WTC11 (cell line): Measurements from ENCODE around the gene CACTIN. TPM values are rescaled to one million over a fixed set of nuclear protein-coding genes. Genes with fewer than 3 reads are reported as not detected.
"Not testable (repeated sequence)": the region's sequence is repeated elsewhere in the genome, so short reads cannot be mapped to it uniquely, and the experiment has no call there.

ENCODE experiments used
- ATAC-seq: fragments of 200-7000 bp; cut with Tn5 transposase; 2 replicates; pipeline ENCODE4 v1.10.0; 2021; ENCODE audit warnings: mild to moderate bottlenecking, moderate library complexity
- CTCF ChIA-PET: fragments of 300-600 bp; sonication (Branson Sonifier 250); formaldehyde crosslinking; loops from one replicate; lab custom pipeline; 2021; ENCODE audit warnings: antibody characterized with exemption; lab: Charles Lee
- POLR2A ChIA-PET: fragments of 350-600 bp; sonication (Branson Sonifier 250); formaldehyde crosslinking; loops from one replicate; lab custom pipeline; 2021; ENCODE audit warnings: antibody characterized with exemption; lab: Charles Lee
- DNase-seq: peaks from one replicate; pipeline ENCODE4 v3.0.0; 2021; ENCODE audit warnings: low spot score
- H3K27ac Mint-ChIP-seq: 2 replicates; pipeline ENCODE4 v1.8.0; 2021; ENCODE audit warnings: mixed read lengths
- H3K27me3 Mint-ChIP-seq: 2 replicates; pipeline ENCODE4 v1.8.0; 2021; ENCODE audit warnings: low read depth, mild to moderate bottlenecking, moderate library complexity, mixed read lengths
- H3K36me3 Mint-ChIP-seq: 2 replicates; pipeline ENCODE4 v1.8.0; 2021; ENCODE audit warnings: mixed read lengths
- H3K4me1 Mint-ChIP-seq: 2 replicates; pipeline ENCODE4 v1.8.0; 2022; ENCODE audit warnings: mixed read lengths
- H3K4me3 Mint-ChIP-seq: 2 replicates; pipeline ENCODE4 v1.8.0; 2021; ENCODE audit warnings: mild to moderate bottlenecking, moderate library complexity, mixed read lengths
- H3K9me3 Mint-ChIP-seq: 2 replicates; pipeline ENCODE4 v1.8.0; 2021; ENCODE audit warnings: mixed read lengths
- ATF1 ChIP-seq: sonication (generic); formaldehyde crosslinking; IDR thresholded peaks from 2 replicates; pipeline ENCODE4 v1.8.1; 2023; ENCODE audit warnings: mild to moderate bottlenecking, moderate library complexity, missing genetic modification reagents
- CBFB ChIP-seq: sonication (generic); formaldehyde crosslinking; IDR thresholded peaks from 2 replicates; pipeline ENCODE4 v1.8.1; 2022; ENCODE audit warnings: mild to moderate bottlenecking, low read depth, missing genetic modification reagents
- ESRRA ChIP-seq: sonication (generic); formaldehyde crosslinking; IDR thresholded peaks from 2 replicates; pipeline ENCODE4 v1.8.1; 2022; ENCODE audit warnings: mild to moderate bottlenecking, missing genetic modification reagents, borderline replicate concordance
- FOXK1 ChIP-seq: sonication (generic); formaldehyde crosslinking; IDR thresholded peaks from 2 replicates; pipeline ENCODE4 v1.8.0; 2022; ENCODE audit warnings: mild to moderate bottlenecking, moderate library complexity, missing genetic modification reagents
- GABPB1 ChIP-seq: sonication (generic); formaldehyde crosslinking; IDR thresholded peaks from 2 replicates; pipeline ENCODE4 v1.8.1; 2023; ENCODE audit warnings: mild to moderate bottlenecking, missing genetic modification reagents
- IRF2 ChIP-seq: sonication (generic); formaldehyde crosslinking; IDR thresholded peaks from 2 replicates; pipeline ENCODE4 v1.8.0; 2022; ENCODE audit warnings: low read depth, missing genetic modification reagents, borderline replicate concordance
- JAZF1 ChIP-seq: fragments of 250-450 bp; sonication (Bioruptor Pico); IDR thresholded peaks from 2 replicates; pipeline ENCODE4 v1.9.0; 2021; ENCODE audit warnings: moderate library complexity, mild to moderate bottlenecking, inconsistent platforms
- MYBL2 ChIP-seq: sonication (generic); formaldehyde crosslinking; IDR thresholded peaks from 2 replicates; pipeline ENCODE4 v1.8.1; 2023; ENCODE audit warnings: mild to moderate bottlenecking, moderate library complexity, missing genetic modification reagents
- TEAD1 ChIP-seq: sonication (generic); formaldehyde crosslinking; IDR thresholded peaks from 2 replicates; pipeline ENCODE4 v1.8.0; 2022; ENCODE audit warnings: mild to moderate bottlenecking, missing genetic modification reagents
- ZNF671 ChIP-seq: fragments of 250-450 bp; sonication (Bioruptor Pico); IDR thresholded peaks from 2 replicates; pipeline ENCODE4 v1.8.0; 2021; ENCODE audit warnings: mild to moderate bottlenecking
- total RNA-seq: library from RNA; stranded (reverse); gene quantifications from 3 replicates; pipeline ENCODE4 v1.2.3, GENCODE V29; 2021
- TF ChIP-seq, protein P1 (sequence below): sonication (generic); formaldehyde crosslinking; IDR thresholded peaks from 2 replicates; pipeline ENCODE4 v1.8.0; 2022; ENCODE audit warnings: mild to moderate bottlenecking, missing genetic modification reagents
- TF ChIP-seq, protein P2 (sequence below): sonication (generic); formaldehyde crosslinking; IDR thresholded peaks from 2 replicates; pipeline ENCODE4 v1.8.0; 2023; ENCODE audit warnings: missing genetic modification reagents, mild to moderate bottlenecking, borderline replicate concordance
- TF ChIP-seq, protein P3 (sequence below): sonication (generic); formaldehyde crosslinking; IDR thresholded peaks from 2 replicates; pipeline ENCODE4 v1.8.1; 2023; ENCODE audit warnings: mild to moderate bottlenecking, missing genetic modification reagents
- TF ChIP-seq, protein P4 (sequence below): fragments of 250-450 bp; sonication (Bioruptor Pico); IDR thresholded peaks from 2 replicates; pipeline ENCODE4 v1.8.0; 2021; ENCODE audit warnings: mild to moderate bottlenecking
- TF ChIP-seq, protein P5 (sequence below): fragments of 250-450 bp; sonication (Bioruptor Pico); IDR thresholded peaks from 2 replicates; pipeline ENCODE4 v1.9.0; 2021; ENCODE audit warnings: mild to moderate bottlenecking

CACTIN gene
- total RNA-seq, 1 experiment from 2014 or later: 42.2 TPM

DNA sequence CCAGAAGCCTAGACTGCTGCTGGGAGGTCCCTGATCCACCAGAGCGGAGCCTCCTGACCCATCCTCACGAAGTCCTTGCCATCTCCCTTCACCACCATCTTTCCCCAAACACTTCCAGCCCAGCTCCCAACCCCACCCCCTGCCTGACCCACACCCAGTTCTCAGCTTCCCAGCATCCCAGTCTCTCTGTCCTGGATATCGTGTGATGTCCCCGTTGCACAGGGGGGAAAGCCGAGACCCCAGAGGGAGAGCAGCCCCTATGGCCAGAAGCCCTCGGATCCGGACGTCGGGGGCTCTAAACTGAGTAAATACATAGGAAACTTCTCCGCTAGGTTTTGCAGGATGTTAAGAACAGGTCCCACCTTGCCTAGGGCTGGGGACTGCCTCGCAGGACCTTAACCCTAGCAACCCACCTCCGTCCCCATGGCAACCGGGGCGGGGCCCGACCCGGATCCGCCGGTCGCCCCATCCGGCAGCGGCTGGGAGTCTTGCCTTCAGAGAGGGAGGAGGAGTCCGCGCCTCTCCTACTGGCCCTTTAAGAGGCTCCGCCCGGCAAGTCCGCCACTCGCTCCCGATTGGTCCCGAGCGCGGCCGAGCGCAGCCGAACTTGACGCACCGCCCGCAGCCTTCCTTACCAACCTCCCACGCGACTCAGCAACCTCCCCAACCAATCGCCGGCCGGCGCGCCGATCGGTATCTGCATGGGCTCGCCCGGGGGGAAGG lies 54.3 kb downstream of the CACTIN start (continued):
- no peak for TF ChIP-seq GABPB1 (CRISPR knock-in tag)
- TF ChIP-seq ZNF671 (CRISPR knock-in tag): no peak
- no peak for TF ChIP-seq IRF2 (CRISPR knock-in tag)

DNA sequence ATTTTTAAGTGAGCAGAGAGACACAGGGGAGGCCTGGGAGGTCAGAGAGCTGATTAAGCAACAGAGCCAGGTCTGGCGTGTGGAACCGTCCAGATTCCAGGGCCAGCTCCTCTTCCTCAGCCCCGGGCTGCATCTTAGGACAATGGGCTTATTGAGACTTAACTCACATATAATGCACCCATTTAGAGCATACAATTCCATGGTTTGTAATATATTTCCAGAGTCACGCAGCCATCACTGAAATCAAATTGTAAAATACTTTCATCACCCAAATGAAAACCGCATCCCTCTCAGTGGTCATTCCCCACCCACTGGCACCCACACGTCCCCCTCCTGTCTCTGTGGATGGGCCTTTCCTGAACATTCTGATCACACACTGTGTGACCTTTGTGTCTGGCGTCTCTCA lies 56.0 kb downstream of the CACTIN start:
- Mint-ChIP-seq H3K36me3 (peaks cover 8% of the 10 kb centered on the region), H3K4me3 (no peak overlapping the region), H3K27ac (no peak overlapping the region), H3K9me3 (no peaks in the 10 kb centered on the region), H3K4me1 (peaks cover 15% of the 10 kb centered on the region), H3K27me3 (no peaks in the 10 kb centered on the region; the same call in 1 of the 2 replicates)
- no peak for DNase-seq
- CTCF ChIA-PET: no interaction called here
- TF ChIP-seq ATF1: no peak
- TF ChIP-seq, protein P1, sequence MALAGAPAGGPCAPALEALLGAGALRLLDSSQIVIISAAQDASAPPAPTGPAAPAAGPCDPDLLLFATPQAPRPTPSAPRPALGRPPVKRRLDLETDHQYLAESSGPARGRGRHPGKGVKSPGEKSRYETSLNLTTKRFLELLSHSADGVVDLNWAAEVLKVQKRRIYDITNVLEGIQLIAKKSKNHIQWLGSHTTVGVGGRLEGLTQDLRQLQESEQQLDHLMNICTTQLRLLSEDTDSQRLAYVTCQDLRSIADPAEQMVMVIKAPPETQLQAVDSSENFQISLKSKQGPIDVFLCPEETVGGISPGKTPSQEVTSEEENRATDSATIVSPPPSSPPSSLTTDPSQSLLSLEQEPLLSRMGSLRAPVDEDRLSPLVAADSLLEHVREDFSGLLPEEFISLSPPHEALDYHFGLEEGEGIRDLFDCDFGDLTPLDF (CRISPR knock-in tag): no peak
- TF ChIP-seq TEAD1 (CRISPR knock-in tag): no peak
- no peak for TF ChIP-seq JAZF1
- no peak for TF ChIP-seq CBFB (CRISPR knock-in tag)
- no peak for TF ChIP-seq MYBL2
- no peak for TF ChIP-seq ESRRA
- TF ChIP-seq FOXK1 (CRISPR knock-in tag): no peak
- TF ChIP-seq, protein P2, sequence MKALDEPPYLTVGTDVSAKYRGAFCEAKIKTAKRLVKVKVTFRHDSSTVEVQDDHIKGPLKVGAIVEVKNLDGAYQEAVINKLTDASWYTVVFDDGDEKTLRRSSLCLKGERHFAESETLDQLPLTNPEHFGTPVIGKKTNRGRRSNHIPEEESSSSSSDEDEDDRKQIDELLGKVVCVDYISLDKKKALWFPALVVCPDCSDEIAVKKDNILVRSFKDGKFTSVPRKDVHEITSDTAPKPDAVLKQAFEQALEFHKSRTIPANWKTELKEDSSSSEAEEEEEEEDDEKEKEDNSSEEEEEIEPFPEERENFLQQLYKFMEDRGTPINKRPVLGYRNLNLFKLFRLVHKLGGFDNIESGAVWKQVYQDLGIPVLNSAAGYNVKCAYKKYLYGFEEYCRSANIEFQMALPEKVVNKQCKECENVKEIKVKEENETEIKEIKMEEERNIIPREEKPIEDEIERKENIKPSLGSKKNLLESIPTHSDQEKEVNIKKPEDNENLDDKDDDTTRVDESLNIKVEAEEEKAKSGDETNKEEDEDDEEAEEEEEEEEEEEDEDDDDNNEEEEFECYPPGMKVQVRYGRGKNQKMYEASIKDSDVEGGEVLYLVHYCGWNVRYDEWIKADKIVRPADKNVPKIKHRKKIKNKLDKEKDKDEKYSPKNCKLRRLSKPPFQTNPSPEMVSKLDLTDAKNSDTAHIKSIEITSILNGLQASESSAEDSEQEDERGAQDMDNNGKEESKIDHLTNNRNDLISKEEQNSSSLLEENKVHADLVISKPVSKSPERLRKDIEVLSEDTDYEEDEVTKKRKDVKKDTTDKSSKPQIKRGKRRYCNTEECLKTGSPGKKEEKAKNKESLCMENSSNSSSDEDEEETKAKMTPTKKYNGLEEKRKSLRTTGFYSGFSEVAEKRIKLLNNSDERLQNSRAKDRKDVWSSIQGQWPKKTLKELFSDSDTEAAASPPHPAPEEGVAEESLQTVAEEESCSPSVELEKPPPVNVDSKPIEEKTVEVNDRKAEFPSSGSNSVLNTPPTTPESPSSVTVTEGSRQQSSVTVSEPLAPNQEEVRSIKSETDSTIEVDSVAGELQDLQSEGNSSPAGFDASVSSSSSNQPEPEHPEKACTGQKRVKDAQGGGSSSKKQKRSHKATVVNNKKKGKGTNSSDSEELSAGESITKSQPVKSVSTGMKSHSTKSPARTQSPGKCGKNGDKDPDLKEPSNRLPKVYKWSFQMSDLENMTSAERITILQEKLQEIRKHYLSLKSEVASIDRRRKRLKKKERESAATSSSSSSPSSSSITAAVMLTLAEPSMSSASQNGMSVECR: no peak
- TF ChIP-seq IRF2 (CRISPR knock-in tag): no peak
- TF ChIP-seq, protein P3, sequence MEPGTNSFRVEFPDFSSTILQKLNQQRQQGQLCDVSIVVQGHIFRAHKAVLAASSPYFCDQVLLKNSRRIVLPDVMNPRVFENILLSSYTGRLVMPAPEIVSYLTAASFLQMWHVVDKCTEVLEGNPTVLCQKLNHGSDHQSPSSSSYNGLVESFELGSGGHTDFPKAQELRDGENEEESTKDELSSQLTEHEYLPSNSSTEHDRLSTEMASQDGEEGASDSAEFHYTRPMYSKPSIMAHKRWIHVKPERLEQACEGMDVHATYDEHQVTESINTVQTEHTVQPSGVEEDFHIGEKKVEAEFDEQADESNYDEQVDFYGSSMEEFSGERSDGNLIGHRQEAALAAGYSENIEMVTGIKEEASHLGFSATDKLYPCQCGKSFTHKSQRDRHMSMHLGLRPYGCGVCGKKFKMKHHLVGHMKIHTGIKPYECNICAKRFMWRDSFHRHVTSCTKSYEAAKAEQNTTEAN: no peak
- TF ChIP-seq, protein P4, sequence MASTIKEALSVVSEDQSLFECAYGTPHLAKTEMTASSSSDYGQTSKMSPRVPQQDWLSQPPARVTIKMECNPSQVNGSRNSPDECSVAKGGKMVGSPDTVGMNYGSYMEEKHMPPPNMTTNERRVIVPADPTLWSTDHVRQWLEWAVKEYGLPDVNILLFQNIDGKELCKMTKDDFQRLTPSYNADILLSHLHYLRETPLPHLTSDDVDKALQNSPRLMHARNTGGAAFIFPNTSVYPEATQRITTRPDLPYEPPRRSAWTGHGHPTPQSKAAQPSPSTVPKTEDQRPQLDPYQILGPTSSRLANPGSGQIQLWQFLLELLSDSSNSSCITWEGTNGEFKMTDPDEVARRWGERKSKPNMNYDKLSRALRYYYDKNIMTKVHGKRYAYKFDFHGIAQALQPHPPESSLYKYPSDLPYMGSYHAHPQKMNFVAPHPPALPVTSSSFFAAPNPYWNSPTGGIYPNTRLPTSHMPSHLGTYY: no peak
- TF ChIP-seq, protein P5, sequence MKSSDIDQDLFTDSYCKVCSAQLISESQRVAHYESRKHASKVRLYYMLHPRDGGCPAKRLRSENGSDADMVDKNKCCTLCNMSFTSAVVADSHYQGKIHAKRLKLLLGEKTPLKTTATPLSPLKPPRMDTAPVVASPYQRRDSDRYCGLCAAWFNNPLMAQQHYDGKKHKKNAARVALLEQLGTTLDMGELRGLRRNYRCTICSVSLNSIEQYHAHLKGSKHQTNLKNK: no peak
- POLR2A ChIA-PET: no interaction called here
- ATAC-seq: no peak

DNA sequence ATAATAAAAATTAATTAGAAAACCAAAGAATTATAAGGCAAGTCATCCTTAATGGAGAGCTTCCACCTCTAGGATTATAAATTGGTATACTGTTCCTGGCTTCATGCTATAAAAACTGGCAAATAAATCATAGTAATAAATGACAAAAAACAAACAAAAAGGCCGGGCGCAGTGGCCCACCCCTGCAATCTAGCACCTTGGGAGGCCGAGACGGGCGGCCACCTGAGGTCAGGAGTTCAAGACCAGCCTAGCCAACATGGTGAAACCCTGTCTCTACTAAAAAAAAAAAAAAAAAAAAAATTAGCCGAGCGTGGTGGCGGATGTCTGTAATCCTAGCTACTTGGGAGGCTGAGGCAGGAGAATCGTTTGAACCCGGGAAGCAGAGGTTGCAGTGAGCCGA lies 56.5 kb downstream of the CACTIN start:
- H3K27me3 Mint-ChIP-seq, H3K36me3 Mint-ChIP-seq, H3K9me3 Mint-ChIP-seq, H3K27ac Mint-ChIP-seq, H3K4me1 Mint-ChIP-seq, DNase-seq, ATAC-seq, POLR2A ChIA-PET, H3K4me3 Mint-ChIP-seq: not testable (repeated sequence)
- CTCF ChIA-PET: interaction anchor here (0.6 to 1.3 kb wide), 2 partner anchors 25 to 1142 kb away, joined by 3 to 8 read pairs; no protein-coding TSS in a partner anchor
